ENCODE measurements around the gene RASL11A.
"Not testable (repeated sequence)": the region's sequence is repeated elsewhere in the genome, so short reads cannot be mapped to it uniquely, and the experiment has no call there.

Gene RASL11A, protein sequence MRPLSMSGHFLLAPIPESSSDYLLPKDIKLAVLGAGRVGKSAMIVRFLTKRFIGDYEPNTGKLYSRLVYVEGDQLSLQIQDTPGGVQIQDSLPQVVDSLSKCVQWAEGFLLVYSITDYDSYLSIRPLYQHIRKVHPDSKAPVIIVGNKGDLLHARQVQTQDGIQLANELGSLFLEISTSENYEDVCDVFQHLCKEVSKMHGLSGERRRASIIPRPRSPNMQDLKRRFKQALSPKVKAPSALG

DNA sequence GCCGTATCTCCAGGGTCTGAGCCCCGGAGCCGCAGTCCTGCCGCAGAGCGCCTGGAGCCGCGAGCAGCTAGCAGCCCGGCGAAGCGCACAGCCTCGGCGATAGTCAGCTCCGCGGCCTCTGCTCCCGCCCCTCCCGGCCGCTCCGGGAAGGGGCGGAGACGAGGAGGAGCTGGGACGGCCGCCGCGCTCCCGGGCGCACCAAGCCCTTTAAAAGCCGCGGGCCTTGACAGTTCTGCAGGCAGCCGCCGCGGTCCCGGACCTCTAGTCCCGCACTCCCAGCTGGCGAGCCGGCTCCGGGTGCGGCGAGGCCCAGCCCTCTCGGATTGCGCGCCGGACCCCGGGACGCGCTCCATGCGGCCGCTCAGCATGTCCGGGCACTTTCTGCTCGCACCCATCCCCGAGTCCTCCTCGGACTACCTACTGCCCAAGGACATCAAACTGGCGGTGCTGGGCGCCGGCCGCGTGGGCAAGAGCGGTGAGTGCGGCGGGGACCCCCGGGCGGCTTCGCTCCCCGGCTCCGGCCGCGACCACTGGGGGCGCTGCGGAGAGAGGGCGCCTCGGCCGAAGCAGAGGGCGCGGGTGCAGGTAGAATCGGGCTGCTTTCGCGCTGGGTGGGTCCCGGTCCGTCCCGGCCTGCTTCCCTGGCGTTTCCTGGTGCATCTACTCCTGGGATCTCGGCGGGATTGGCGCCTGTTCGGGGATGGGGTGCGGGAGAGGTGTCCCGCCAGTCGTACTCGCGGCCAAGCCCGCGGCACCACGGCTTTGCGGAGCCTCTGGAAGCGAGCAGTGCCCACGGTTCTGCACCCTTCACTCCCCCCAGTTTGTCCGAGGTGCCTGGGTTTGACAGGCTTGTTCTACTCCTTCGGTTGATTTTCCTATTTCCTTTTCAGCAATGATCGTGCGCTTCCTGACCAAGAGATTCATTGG, at the start of gene RASL11A:
Gene RASL11A (plus strand): TSS at position 237 of the 927 bp plus-strand sequence. CDS start 115 bp downstream, at position 352.
- DNase-seq (ENCODE audit: low spot score), result peak; percentile 76

GRCh38 chr13:27222100-27222499, 48.5 kb upstream of the RASL11A start:
- DNase-seq (ENCODE audit: low spot score), result not testable (repeated sequence)

DNA sequence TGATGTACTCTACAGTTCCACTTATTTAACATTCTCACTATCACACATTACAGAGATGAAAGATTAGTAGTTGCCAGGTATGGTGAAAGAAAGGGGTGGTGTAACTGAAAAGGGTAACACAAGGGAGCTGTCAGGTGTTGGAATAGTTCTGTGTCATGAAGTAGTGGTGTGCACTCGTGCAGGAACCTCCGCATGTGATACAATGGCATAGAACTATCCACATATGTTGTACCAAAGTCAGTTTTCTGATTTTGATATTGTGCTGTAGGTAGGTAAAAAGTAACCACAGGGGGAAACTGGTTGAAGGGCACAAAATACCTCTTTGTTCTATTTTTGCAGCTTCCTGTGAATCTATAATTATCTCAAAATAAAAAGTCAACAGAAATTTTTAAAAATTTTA, 43.6 kb upstream of the RASL11A start:
- DNase-seq (ENCODE audit: low spot score), result no peak

- no peak for DNase-seq (ENCODE audit: low spot score)
Measured at GRCh38 chr13:27228131-27228530, 42.5 kb upstream of the RASL11A start.

- no peak for DNase-seq (ENCODE audit: low spot score)
Measured at GRCh38 chr13:27229642-27230041, 41.0 kb upstream of the RASL11A start.

DNA sequence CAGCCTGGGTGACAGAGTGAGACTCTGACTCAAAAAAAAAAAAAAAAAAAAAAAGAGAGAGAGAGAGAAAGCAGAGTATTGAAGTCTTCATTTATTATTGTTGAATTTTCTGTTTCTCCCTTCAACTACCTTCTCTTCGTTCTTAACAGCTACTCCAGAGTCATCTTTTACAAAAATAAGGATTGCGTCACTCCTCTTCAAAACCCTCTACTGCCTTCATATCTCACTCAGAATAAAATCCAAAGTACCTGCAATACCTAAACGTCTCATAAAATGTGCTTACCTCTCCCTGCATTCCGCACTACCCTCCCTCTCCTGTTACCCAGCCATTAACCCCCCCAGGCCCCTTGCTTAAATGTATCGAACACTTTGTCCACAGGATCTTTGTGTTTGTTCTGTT, 36.7 kb upstream of the RASL11A start:
- no peak for DNase-seq (ENCODE audit: low spot score)

- no peak for DNase-seq (ENCODE audit: low spot score)
Measured at GRCh38 chr13:27236478-27236877, 34.2 kb upstream of the RASL11A start.

DNA sequence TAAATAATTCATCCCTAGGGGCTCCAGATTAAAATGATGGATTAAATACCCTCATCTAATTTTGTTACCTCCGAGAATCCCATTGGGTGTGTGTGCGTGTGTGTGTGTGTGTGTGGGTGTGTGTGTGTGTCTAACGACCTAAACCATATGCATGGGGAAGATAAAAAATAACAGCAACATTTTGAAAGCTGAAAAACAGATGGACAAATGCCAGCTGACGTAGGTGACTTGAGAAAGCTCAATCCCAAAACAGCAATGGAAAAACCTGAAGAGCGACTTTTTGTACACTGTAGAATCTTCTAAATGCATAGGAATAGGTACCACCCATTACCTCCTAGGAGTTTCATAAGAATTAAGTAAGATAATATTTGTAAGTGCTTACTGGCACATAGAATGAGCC, 27.9 kb upstream of the RASL11A start:
- DNase-seq (ENCODE audit: low spot score), result peak; percentile 93

DNA sequence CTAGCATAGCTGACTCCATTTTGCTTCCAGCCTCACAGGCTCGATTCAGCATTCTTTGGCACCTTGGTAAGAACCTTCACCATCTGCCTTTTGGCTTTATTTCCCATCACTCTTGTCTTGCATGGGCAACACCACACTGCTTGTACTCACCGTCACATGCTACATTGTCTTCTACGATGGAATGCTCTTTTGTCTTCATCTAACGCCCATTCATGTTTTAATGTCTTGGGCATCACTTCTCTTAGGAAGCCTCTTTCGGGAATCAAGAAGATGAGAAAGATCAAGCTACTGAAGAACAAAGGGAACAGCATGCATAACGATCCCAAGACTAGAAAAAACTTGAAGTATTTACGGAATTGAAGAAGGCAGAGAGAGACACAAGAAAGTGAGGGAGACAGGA, 25.0 kb upstream of the RASL11A start:
- DNase-seq (ENCODE audit: low spot score), result no peak

DNA sequence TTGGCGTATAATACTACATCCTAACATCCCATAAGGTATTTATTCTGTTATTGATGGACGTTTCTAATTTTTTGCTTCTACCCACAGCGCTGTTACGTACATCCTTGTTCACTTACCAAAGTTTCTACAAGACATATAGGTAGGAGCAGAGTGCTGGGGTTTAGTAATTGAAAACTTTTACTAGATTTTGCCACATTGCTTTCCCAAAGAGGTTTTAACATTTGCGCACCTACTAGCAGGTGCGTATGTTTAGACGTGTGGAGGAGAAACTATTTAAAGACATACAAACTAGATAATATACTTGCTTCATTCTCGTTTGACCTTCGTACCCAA, 19.8 kb upstream of the RASL11A start:
- no peak for DNase-seq (ENCODE audit: low spot score)

DNA sequence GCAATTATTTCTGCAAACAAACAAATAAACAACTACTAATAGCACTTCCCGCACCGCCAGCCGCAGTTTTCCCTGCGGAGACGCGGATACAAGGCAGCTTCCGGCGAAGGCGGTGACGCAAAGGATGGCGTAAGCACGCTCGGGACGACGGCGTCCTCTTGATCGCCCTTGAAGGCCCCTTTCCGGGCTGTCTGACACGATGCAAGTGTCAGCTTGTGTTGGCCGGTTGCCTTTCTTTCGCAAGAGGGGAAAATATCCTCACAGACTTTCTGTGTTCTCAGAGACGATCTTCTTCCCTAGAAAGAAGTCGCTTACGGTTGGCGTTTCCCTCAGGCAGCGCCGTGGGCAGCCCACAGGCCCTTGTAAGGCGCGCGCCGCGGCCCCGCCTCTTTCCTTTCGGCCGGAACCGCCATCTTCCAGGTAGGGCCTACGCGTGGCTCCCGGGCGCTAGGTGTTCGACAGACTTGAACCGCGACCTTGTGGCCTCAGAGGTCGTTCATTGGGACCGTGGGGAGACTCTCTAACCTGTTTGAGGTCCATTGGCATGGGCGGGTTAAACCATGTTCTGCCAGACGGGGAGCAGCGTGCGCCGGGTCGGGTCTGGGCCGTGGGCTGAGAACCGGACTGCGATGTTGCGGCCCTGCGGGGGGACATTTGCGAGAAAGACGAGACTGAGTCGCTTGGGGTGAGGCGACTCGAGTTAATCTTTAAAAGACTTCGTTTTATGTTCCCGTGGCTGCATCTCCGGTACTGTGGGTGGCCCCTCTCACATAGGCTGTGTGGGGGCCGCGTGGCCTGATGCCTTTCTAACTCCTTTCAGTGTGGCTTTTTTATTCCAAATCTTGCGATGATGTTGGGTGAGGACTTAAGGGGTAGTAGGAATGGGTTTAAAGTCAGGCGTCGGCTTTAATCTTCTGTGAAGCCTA, 19.2 kb upstream of the RASL11A start, which contains the start of gene RPL21:
Gene RPL21 (plus strand): TSS at position 393 of the 926 bp plus-strand sequence. CDS start 2,219 bp downstream, outside the sequence.
- DNase-seq (ENCODE audit: low spot score), result peak; percentile 95

- DNase-seq (ENCODE audit: low spot score), result no peak
Measured at GRCh38 chr13:27252467-27252866, 18.2 kb upstream of the RASL11A start.

GRCh38 chr13:27257233-27257568, 13.4 kb upstream of the RASL11A start:
- no peak for DNase-seq (ENCODE audit: low spot score)

- DNase-seq (ENCODE audit: low spot score), result no peak
Measured at GRCh38 chr13:27257648-27258253, 12.9 kb upstream of the RASL11A start.

DNA sequence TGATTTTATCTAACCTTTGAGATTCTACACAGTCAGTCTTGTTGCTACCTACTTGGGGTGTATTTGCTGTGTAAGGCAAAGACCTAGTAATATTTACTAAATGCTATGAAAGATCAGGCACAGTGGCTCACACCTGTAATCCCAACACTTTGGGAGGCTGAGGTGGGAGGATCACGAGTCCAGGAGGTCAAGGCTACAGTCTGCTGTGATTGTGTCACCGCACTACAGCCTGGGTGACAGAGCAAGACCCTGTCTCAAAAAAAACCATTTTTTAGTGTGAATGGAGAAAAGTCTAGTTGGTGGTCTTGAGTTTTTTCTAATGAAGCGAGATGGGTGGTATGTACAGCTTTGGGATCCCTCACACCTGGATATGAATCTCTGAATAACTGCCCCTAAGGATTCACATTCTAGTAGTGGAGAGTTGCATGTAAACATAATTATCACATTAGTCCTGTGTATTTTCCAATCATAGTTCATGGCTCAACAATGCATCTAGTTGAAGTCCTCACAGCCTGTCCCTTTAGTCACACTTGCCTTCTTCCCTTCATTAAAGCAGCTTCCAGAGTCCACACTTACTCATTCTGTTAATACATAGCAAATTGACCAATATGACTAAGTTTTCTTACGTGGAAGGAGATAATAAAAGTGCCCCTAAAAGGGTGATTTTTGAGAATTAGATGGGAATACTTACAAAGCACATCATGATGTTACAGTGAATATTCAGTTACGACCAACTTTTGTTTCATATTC, 11.8 kb upstream of the RASL11A start:
- DNase-seq (ENCODE audit: low spot score), result no peak

GRCh38 chr13:27259831-27260230, 10.8 kb upstream of the RASL11A start:
- no peak for DNase-seq (ENCODE audit: low spot score)

DNA sequence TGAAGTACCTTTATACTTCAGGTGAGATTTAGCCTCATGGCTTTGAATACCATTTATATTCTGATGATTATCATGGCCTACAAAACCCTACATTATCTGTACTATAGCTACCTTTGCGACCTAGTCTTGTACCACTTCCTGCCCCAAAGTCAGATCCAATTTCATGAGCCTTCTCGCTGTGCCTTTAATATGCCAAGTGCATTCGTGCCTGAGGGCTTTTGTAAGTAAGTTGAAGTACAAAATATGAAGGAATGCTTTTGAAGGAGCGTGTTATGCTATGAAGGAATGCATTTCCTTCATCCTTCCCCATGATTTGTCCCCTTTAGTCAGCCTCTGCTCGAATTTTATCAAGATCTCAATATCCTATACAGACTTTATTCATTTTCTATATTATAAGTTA, 9.2 kb upstream of the RASL11A start:
- no peak for DNase-seq (ENCODE audit: low spot score)

DNA sequence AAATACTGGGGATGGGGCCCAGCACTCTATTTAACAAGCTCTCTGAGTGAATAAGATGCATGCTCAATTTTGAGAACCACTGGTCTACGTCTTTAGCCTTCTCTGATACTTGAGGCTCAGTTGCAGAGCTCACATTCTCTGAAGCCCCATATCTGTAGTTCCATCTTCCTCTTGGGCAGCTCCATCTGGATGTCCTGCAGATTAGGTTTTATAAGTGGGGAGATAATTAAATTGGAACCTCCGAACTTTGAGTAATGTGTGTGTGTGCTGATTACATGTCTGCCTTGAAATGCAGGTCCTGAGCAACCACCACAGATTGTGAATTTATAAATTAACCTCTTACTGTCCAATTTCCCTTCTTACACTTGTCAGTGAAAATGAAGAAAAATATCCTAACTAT, 7.2 kb upstream of the RASL11A start:
- DNase-seq (ENCODE audit: low spot score), result no peak

DNA sequence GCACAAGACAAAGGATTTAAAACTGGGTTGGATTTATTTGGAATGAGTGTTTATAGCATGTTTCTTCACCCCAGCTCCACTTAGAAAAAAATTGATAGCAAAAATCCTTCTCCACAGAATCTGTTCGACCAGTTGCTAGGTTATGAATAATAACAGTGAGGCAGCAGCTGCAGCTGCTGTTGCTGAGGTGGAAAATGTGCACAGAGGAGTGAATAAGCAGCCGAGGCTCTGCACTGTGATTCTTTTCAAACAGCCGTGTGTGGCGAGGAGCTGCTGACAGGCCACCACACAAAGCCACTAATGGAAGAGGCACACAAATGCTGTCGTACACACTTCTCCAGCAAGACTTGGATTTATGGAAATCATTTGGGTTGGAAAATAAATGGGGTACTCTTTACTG, 6.4 kb upstream of the RASL11A start:
- DNase-seq (ENCODE audit: low spot score), result no peak

DNA sequence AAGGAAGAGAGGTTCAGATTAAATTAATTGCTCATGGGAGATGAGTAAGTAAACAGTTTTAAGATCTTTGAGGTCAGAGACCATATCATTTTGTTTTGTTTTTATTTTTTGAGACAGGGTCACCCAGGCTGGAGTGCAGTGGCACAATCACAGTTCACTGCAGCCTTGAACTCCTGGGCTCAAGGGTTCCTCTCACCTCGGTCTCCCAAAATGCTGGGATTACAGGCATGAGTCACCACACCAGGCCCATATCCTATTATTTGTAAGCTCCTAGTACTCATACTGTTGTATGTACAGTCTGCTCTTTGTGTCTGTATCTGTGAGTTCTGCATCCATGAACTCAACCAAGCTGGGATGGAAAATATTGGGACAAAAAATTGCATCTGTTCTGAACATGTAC, 6.0 kb upstream of the RASL11A start:
- DNase-seq (ENCODE audit: low spot score), result no peak

DNA sequence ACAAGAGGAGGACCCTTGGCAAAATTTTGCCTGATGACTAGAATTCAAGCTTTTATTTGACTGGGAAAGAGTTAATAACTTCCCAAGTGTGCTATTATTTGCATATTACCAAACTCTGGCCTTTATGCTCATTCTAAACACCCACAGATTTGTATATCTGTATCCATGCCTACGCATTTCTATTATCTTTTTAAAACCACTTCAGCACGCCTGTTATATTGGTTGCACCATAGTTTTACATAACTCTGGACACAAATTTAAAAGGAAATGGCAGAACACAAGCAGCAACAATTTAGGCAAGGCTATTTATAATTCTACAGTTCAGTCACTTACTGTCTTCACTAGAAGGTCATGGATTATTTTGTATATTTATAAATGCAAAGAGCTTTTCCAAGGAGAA, 3.7 kb upstream of the RASL11A start:
- DNase-seq (ENCODE audit: low spot score), result no peak

All from hematopoietic multipotent progenitor cell treated with erythropoietin and hydrocortisone succinate and interleukin-3 and kit ligand, for 15 days (in vitro differentiated cells).